SK-N-SH treated with all-trans-retinoic acid at 6 μM for 48 hours (cell line): ENCODE measurements around the gene OR8B8.
A peak's percentile ranks its signal among the peaks of the same experiment; 100 is the strongest.

Experiments used
- ATAC-seq: fragments of 200-7000 bp; cut with Tn5 transposase; 3 replicates; pipeline ENCODE4 v1.9.1; 2020; ENCODE audit warnings: mild to moderate bottlenecking, moderate library complexity
- ARNTL ChIP-seq: fragments of 450-650 bp; formaldehyde crosslinking; IDR thresholded peaks from 2 replicates; pipeline ENCODE4 v1.5.0; 2020; ENCODE audit warnings: low read depth, mild to moderate bottlenecking, moderate library complexity, borderline replicate concordance
- BACH2 ChIP-seq: fragments of 250-450 bp; sonication (Bioruptor Pico); IDR thresholded peaks from 2 replicates; pipeline ENCODE4 v1.9.0; 2021; ENCODE audit warnings: mild to moderate bottlenecking, borderline replicate concordance
- CSDC2 ChIP-seq: fragments of 250-450 bp; sonication (Bioruptor Pico); IDR thresholded peaks from 2 replicates; pipeline ENCODE4 v1.5.0; 2020; ENCODE audit warnings: mild to moderate bottlenecking, moderate library complexity
- ESRRG ChIP-seq: fragments of 250-450 bp; sonication (Bioruptor Pico); IDR thresholded peaks from 2 replicates; pipeline ENCODE4 v1.6.1; 2021; ENCODE audit warnings: mild to moderate bottlenecking
- ISL1 ChIP-seq: fragments of 250-450 bp; sonication (Bioruptor Pico); IDR thresholded peaks from 2 replicates; pipeline ENCODE4 v2.1.2; 2022; ENCODE audit warnings: mild to moderate bottlenecking, moderate library complexity
- OSR1 ChIP-seq: fragments of 250-450 bp; sonication (Bioruptor Pico); IDR thresholded peaks from 2 replicates; pipeline ENCODE4 v1.8.0; 2022; ENCODE audit warnings: moderate library complexity, mild to moderate bottlenecking, inconsistent platforms
- PPARA ChIP-seq: fragments of 250-450 bp; sonication (Bioruptor Pico); IDR thresholded peaks from 2 replicates; pipeline ENCODE4 v1.5.0; 2020; ENCODE audit warnings: mild to moderate bottlenecking, borderline replicate concordance
- RARB ChIP-seq: fragments of 250-450 bp; sonication (Bioruptor Pico); IDR thresholded peaks from 2 replicates; pipeline ENCODE4 v1.8.0; 2021; ENCODE audit warnings: mild to moderate bottlenecking, moderate library complexity
- SNAI2 ChIP-seq: fragments of 250-450 bp; sonication (Bioruptor Pico); IDR thresholded peaks from 2 replicates; pipeline ENCODE4 v1.5.0; 2020; ENCODE audit warnings: mild to moderate bottlenecking, moderate library complexity
- TCF4 ChIP-seq: fragments of 250-450 bp; sonication (Bioruptor Pico); IDR thresholded peaks from 2 replicates; pipeline ENCODE4 v1.8.0; 2021; ENCODE audit warnings: mild to moderate bottlenecking, moderate library complexity, borderline replicate concordance
- TOX ChIP-seq: fragments of 250-450 bp; sonication (Bioruptor Pico); IDR thresholded peaks from 2 replicates; pipeline ENCODE4 v1.8.0; 2021; ENCODE audit warnings: mild to moderate bottlenecking, moderate library complexity, borderline replicate concordance
- ZFP3 ChIP-seq: fragments of 250-450 bp; sonication (Bioruptor Pico); IDR thresholded peaks from 2 replicates; pipeline ENCODE4 v1.5.0; 2020; ENCODE audit warnings: mild to moderate bottlenecking, moderate library complexity
- ZFP30 ChIP-seq: fragments of 450-650 bp; formaldehyde crosslinking; IDR thresholded peaks from 2 replicates; pipeline ENCODE4 v1.5.0; 2022; ENCODE audit warnings: mild to moderate bottlenecking, moderate library complexity
- ZNF565 ChIP-seq: fragments of 450-650 bp; formaldehyde crosslinking; conservative IDR thresholded peaks from 2 replicates; pipeline ENCODE4 v1.5.0; 2020; ENCODE audit warnings: low read depth, mild to moderate bottlenecking, moderate library complexity
- ZNF70 ChIP-seq: fragments of 450-650 bp; formaldehyde crosslinking; IDR thresholded peaks from 2 replicates; pipeline ENCODE4 v1.5.0; 2020; ENCODE audit warnings: mild to moderate bottlenecking, moderate library complexity
- ZNF8 ChIP-seq: fragments of 450-650 bp; formaldehyde crosslinking; IDR thresholded peaks from 2 replicates; pipeline ENCODE4 v1.5.0; 2020; ENCODE audit warnings: mild to moderate bottlenecking, moderate library complexity
- TF ChIP-seq, protein P1 (sequence below): fragments of 250-450 bp; sonication (Bioruptor Pico); IDR thresholded peaks from 2 replicates; pipeline ENCODE4 v1.5.1; 2020; ENCODE audit warnings: low read depth, mild to moderate bottlenecking, moderate library complexity
- TF ChIP-seq, protein P2 (sequence below): fragments of 250-450 bp; sonication (Bioruptor Pico); IDR thresholded peaks from 2 replicates; pipeline ENCODE4 v1.5.1; 2021; ENCODE audit warnings: mild to moderate bottlenecking, moderate library complexity
- TF ChIP-seq, protein P3 (sequence below): fragments of 250-450 bp; sonication (Bioruptor Pico); IDR thresholded peaks from 2 replicates; pipeline ENCODE4 v1.8.0; 2021; ENCODE audit warnings: low read depth, mild to moderate bottlenecking, moderate library complexity, borderline replicate concordance
- TF ChIP-seq, protein P4 (sequence below): fragments of 250-450 bp; sonication (Bioruptor Pico); IDR thresholded peaks from 2 replicates; pipeline ENCODE4 v1.5.0; 2020; ENCODE audit warnings: mild to moderate bottlenecking, moderate library complexity

The OR8B8 gene

DNA sequence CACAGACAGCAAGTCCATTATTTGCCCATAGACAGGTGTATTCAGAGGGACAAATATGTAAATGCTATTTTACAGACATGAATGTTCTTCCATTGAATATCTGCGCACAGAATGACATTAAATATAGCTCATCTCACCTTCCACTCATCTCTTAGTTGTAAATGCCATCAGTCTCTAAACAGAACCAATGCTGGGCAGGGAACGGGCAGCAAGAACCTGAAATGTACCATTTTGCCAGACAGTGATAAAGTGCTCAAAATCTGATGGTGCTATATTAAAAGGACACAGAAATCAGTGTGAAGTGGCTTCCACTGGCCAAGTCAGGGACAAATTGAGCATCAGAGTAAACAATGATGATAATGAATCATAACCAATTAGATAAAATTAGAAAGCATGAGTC lies 10.8 kb downstream of the OR8B8 start:
- TF ChIP-seq ZNF70 (CRISPR knock-in tag), result no peak
- TF ChIP-seq PPARA, result no peak
- TF ChIP-seq, protein P1, sequence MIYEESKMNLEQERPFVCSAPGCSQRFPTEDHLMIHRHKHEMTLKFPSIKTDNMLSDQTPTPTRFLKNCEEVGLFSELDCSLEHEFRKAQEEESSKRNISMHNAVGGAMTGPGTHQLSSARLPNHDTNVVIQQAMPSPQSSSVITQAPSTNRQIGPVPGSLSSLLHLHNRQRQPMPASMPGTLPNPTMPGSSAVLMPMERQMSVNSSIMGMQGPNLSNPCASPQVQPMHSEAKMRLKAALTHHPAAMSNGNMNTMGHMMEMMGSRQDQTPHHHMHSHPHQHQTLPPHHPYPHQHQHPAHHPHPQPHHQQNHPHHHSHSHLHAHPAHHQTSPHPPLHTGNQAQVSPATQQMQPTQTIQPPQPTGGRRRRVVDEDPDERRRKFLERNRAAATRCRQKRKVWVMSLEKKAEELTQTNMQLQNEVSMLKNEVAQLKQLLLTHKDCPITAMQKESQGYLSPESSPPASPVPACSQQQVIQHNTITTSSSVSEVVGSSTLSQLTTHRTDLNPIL (CRISPR knock-in tag), result no peak
- TF ChIP-seq, protein P2, sequence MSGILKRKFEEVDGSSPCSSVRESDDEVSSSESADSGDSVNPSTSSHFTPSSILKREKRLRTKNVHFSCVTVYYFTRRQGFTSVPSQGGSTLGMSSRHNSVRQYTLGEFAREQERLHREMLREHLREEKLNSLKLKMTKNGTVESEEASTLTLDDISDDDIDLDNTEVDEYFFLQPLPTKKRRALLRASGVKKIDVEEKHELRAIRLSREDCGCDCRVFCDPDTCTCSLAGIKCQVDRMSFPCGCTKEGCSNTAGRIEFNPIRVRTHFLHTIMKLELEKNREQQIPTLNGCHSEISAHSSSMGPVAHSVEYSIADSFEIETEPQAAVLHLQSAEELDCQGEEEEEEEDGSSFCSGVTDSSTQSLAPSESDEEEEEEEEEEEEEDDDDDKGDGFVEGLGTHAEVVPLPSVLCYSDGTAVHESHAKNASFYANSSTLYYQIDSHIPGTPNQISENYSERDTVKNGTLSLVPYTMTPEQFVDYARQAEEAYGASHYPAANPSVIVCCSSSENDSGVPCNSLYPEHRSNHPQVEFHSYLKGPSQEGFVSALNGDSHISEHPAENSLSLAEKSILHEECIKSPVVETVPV (CRISPR knock-in tag), result no peak
- no peak for TF ChIP-seq CSDC2 (CRISPR knock-in tag)
- TF ChIP-seq SNAI2 (CRISPR knock-in tag), result no peak
- no peak for TF ChIP-seq ESRRG (CRISPR knock-in tag)
- TF ChIP-seq ZNF565 (CRISPR knock-in tag), result no peak
- no peak for TF ChIP-seq RARB (CRISPR knock-in tag)
- no peak for ATAC-seq

DNA sequence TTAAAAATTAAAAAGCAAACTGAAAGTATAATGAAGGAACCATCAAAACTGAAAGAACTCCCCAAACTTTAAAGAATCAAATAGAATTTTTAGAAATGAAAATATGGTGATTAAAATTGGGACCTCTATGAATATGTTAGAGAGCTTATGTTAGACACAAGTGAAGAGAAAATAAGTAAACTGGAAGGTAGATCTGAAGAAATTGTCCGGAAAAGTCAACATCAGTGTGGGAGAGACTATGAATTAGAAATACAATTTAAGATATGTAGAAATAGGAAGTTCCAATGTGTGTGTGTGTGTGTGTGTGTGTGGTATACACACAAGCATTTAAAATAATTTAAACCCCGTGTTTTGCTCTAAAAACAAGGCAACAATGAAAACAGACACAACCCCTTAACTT lies 15.9 kb downstream of the OR8B8 start:
- TF ChIP-seq ZFP30, result peak; percentile 80
- TF ChIP-seq, protein P3, sequence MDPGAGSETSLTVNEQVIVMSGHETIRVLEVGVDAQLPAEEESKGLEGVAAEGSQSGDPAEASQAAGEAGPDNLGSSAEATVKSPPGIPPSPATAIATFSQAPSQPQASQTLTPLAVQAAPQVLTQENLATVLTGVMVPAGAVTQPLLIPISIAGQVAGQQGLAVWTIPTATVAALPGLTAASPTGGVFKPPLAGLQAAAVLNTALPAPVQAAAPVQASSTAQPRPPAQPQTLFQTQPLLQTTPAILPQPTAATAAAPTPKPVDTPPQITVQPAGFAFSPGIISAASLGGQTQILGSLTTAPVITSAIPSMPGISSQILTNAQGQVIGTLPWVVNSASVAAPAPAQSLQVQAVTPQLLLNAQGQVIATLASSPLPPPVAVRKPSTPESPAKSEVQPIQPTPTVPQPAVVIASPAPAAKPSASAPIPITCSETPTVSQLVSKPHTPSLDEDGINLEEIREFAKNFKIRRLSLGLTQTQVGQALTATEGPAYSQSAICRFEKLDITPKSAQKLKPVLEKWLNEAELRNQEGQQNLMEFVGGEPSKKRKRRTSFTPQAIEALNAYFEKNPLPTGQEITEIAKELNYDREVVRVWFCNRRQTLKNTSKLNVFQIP (CRISPR knock-in tag), result no peak
- ATAC-seq, result no peak

DNA sequence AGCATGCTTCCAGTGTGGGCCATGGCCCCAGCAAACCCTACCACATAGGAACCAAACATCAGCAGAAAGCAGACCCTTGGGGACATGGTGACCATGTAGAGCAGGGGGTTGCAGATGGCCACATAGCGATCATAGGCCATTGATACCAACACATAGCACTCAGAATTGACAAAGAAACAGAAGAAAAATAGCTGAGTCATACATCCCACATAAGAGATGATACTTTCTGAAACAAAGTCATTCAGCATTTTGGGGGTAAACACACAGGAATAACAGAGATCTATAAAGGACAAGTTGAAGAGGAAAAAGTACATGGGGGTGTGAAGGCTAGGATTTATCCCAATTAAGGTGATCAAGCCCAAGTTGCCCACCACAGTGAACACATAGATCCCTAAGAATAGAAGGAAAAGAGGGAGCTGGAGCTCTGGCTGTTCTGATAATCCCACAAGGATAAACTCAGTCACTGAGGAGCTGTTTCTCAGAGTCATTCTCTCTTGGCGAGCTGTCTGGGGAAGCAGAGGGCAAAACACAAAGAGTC lies 21.0 kb downstream of the OR8B8 start, which contains the start of gene OR8B4:
TSS of gene OR8B4 (minus strand) at position 488 of the 538 bp plus-strand sequence. CDS start at position 488, 0 bp downstream.
- ATAC-seq, result no peak
- TF ChIP-seq ARNTL (CRISPR knock-in tag) (no peak), ZFP30 (no peak), TOX (no peak), ZNF70 (CRISPR knock-in tag) (no peak), CSDC2 (CRISPR knock-in tag) (no peak), BACH2 (CRISPR knock-in tag) (no peak), TCF4 (no peak), PPARA (no peak), SNAI2 (CRISPR knock-in tag) (no peak), ISL1 (no peak)
- TF ChIP-seq, protein P3 (CRISPR knock-in tag), result no peak
- TF ChIP-seq, protein P2 (CRISPR knock-in tag), result no peak
- TF ChIP-seq, all 23 proteins: peak for 0

DNA sequence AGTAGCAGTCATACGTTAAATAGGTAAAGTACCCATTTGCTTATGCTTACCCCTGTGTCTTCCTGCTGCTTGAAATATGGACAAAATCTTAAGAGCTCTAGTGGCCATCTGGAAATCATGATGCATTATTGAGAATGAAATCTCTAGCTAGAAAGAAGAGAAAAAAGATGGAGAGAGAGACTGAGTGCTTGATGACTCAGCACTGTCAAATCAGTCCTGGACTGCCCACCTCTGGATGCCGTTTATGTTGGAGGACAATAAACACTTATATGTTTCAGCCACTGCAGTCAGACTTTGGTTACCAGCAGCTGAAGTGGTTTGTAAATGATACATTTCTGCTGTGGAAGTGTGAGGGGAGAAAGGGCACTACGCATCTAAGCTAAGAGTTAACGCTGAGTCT lies 24.5 kb downstream of the OR8B8 start:
- TF ChIP-seq ESRRG (CRISPR knock-in tag) (no peak), ZFP3 (CRISPR knock-in tag) (no peak), ZNF565 (CRISPR knock-in tag) (no peak), RARB (CRISPR knock-in tag) (no peak), OSR1 (CRISPR knock-in tag) (no peak), ZNF8 (CRISPR knock-in tag) (no peak), BACH2 (CRISPR knock-in tag) (no peak), TCF4 (no peak), ARNTL (CRISPR knock-in tag) (no peak)
- TF ChIP-seq, protein P4, sequence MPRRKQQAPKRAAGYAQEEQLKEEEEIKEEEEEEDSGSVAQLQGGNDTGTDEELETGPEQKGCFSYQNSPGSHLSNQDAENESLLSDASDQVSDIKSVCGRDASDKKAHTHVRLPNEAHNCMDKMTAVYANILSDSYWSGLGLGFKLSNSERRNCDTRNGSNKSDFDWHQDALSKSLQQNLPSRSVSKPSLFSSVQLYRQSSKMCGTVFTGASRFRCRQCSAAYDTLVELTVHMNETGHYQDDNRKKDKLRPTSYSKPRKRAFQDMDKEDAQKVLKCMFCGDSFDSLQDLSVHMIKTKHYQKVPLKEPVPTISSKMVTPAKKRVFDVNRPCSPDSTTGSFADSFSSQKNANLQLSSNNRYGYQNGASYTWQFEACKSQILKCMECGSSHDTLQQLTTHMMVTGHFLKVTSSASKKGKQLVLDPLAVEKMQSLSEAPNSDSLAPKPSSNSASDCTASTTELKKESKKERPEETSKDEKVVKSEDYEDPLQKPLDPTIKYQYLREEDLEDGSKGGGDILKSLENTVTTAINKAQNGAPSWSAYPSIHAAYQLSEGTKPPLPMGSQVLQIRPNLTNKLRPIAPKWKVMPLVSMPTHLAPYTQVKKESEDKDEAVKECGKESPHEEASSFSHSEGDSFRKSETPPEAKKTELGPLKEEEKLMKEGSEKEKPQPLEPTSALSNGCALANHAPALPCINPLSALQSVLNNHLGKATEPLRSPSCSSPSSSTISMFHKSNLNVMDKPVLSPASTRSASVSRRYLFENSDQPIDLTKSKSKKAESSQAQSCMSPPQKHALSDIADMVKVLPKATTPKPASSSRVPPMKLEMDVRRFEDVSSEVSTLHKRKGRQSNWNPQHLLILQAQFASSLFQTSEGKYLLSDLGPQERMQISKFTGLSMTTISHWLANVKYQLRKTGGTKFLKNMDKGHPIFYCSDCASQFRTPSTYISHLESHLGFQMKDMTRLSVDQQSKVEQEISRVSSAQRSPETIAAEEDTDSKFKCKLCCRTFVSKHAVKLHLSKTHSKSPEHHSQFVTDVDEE (CRISPR knock-in tag), result no peak
- peak; percentile 84 for ATAC-seq
